BLaER1 treated with 17β-estradiol and CSF1 and Interleukin-3, amounts not matched to agents 10 nM and 100 nM (cell line): ENCODE results near the gene TMEM150B.

Experiments used
- H3K27ac ChIP-seq, 11 experiments: shearing (Covaris generic); formaldehyde crosslinking; 2 replicates each; pipeline ENCODE4 v1.8.1; 2022
- H3K27me3 ChIP-seq, 11 experiments: shearing (Covaris generic); formaldehyde crosslinking; 2 replicates each; pipeline ENCODE4 v1.8.1; 2022
- H3K36me3 ChIP-seq, 11 experiments: shearing (Covaris generic); formaldehyde crosslinking; 2 replicates each; pipeline ENCODE4 v1.8.1; 2022
- H3K4me1 ChIP-seq, 10 experiments: shearing (Covaris generic); formaldehyde crosslinking; 2 replicates each; pipeline ENCODE4 v1.8.1; 2022
- H3K4me2 ChIP-seq, 11 experiments: shearing (Covaris generic); formaldehyde crosslinking; 2 replicates each; pipeline ENCODE4 v1.8.1; 2022
- H3K4me3 ChIP-seq, 10 experiments: shearing (Covaris generic); formaldehyde crosslinking; 2 replicates each; pipeline ENCODE4 v1.8.1; 2022
- H3K9ac ChIP-seq, 11 experiments: shearing (Covaris generic); formaldehyde crosslinking; 2 replicates each; pipeline ENCODE4 v1.8.1; 2022
- H3K9me3 ChIP-seq, 11 experiments: shearing (Covaris generic); formaldehyde crosslinking; replicated peaks in 1 of 11; 2 replicates each; pipeline ENCODE4 v1.8.1; 2022
- H4K20me1 ChIP-seq, 11 experiments: shearing (Covaris generic); formaldehyde crosslinking; 2 replicates each; pipeline ENCODE4 v1.8.1; 2022
- Cebpa-rat ChIP-seq, 11 experiments: shearing (Covaris generic); IDR thresholded peaks; 2 replicates each; pipeline ENCODE4 v1.8.1; 2022

The TMEM150B gene

DNA sequence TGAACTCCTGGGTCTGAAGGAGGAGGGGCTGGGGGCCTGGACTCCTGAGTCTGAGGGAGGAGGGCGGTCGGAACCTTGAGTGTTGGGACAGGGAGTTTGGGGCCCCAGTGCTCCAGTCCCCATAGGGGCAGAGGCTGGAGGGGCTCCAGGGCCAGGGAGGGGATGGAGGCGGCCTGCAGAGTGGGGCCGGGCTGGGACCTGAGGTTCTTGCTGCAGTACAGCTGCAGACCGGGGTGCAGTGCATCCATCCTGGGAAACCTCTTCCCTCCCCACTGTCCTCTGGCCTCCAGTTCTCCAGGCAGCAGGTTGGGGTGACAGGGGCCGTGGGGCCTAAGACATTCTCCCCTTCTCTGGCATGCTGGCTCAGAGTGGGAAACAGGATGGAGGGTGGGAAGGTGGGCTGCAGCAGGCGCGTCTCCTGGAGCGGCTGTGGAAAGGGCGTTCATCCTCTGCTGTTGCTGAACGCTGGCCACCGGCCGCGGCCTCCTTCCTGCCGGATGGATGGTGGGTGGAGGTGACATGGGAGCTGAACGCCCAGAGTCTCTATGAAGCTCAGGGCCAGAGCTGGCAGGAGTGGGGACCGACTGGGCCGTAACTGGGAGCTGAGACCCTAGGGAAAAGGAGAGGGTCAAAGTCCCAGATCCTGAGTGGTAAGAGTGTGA lies 39.8 kb downstream of the TMEM150B start:
- H3K4me1 ChIP-seq: peaks cover 12 to 44% (median 39%) of the 10 kb centered on the region in 10 experiments
- no peak for TF ChIP-seq Cebpa-rat (IDR thresholded peaks at IDR 0.05)
- H4K20me1 ChIP-seq: no peaks in the 10 kb centered on the region
- no peaks in the 10 kb centered on the region for H3K27me3 ChIP-seq
- H3K9me3 ChIP-seq: no peaks in the 10 kb centered on the region
- H3K4me3 ChIP-seq: peak overlapping the region in 7 of 10 experiments; percentile 46 to 68 (median 55); a peak in 8 of 20 replicates
- peaks cover 0 to 23% (median 0%) of the 10 kb centered on the region in 11 experiments; a peak in 10 of 22 replicates for H3K36me3 ChIP-seq
- peak overlapping the region in 6 of 11 experiments; percentile 27 to 58 (median 54); a peak in 8 of 22 replicates for H3K27ac ChIP-seq
- peak overlapping the region in 10 of 11 experiments; percentile 27 to 77 (median 69); a peak in 19 of 22 replicates for H3K4me2 ChIP-seq
- H3K9ac ChIP-seq: peak overlapping the region in 9 of 11 experiments; percentile 28 to 79 (median 74); a peak in 18 of 22 replicates

DNA sequence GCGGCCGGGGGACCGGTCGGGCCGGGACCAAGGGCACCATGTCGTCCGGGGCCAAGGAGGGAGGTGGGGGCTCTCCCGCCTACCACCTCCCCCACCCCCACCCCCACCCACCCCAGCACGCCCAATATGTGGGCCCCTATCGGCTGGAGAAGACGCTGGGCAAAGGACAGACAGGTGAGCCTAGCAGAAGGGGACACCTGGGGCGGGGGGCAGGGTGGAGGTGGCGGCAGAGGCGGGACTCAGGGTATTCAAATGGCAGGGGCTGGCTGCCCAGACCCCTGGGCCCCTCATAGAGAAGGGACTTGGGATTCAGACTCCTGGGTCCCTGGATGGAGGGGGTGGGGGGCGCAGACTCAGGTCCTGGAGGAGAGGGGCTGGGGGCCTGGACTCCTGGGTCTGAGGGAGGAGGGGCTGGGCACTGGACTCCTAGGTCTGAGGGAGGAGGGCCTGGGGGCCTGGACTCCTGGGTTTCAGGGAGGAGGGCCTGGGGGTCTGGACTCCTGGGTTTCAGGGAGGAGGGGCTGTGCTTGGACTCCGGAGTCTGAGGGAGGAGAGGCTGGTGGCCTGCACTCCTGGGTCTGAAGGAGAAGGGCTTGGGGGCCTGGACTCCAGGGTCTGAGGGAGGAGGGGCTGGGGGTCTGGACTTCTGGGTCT lies 40.6 kb downstream of the TMEM150B start:
- Histone ChIP-seq H3K36me3 (peaks cover 0 to 21% (median 0%) of the 10 kb centered on the region in 11 experiments; a peak in 10 of 22 replicates), H3K4me2 (peak overlapping the region in 10 of 11 experiments; percentile 27 to 77 (median 69); a peak in 19 of 22 replicates), H4K20me1 (no peaks in the 10 kb centered on the region), H3K4me3 (peak overlapping the region in 9 of 10 experiments; percentile 33 to 68 (median 53); a peak in 16 of 20 replicates), H3K9ac (peak overlapping the region; percentile 48 to 79 (median 71); a peak in 19 of 22 replicates), H3K27me3 (no peaks in the 10 kb centered on the region), H3K27ac (peak overlapping the region in 9 of 11 experiments; percentile 48 to 79 (median 63); a peak in 15 of 22 replicates), H3K4me1 (peaks cover 14 to 47% (median 41%) of the 10 kb centered on the region in 10 experiments), H3K9me3 (no peaks in the 10 kb centered on the region)
- TF ChIP-seq Cebpa-rat (IDR thresholded peaks at IDR 0.05): no peak

DNA sequence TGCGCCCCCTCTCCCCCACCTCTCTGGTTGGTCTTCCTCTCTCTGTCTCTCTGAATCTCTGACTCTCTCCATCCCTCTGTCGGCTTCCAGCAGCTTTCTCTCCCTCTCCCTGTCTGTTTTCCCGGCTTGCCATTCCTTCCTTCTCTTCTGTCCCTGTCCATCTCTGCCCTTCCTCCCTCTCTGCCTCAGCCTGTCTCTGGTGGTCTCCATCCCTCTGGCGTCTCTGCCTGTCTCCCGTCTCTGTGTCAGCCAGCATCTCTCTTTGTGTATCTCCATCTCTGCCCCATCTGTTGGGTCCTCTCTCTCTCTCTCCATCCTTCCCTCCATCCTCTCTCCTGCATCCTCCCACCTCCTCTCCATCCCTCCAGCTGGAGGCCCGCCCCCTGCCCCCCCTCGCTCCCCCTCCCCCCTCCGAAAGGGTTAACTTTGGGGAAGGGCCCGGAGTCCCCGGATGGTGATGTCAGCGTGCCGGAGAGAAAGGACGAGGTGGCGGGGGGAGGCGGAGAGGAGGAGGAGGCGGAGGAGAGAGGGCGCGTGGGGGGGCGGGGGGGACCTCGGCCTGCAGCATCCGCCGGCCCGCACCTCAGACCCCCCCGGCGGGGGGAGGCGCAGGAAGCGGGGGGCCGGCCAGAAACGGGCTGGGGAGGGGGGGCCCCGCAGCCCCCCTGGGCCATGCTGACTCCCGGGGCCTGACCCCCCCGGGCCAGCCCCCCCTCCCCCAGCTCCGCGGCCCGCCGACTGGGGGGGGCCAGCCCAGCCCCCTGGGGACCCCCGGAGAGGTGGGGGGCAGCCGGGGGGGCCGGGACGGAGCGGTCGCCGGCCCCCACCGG lies 41.4 kb downstream of the TMEM150B start, which contains the start of gene BRSK1:
Gene BRSK1 (plus strand): TSS at position 450 of the 830 bp plus-strand sequence. CDS start 446 bp downstream, outside the sequence.
- H3K4me3 ChIP-seq: peak within 1 kb of the TSS in 9 of 10 experiments; percentile 33 to 68 (median 53); a peak in 16 of 20 replicates
- H4K20me1 ChIP-seq: no peaks in the 10 kb centered on the region
- H3K27me3 ChIP-seq: no peaks in the 10 kb centered on the region
- peak within 1 kb of the TSS in 9 of 11 experiments; percentile 48 to 79 (median 63); a peak in 15 of 22 replicates for H3K27ac ChIP-seq
- H3K36me3 ChIP-seq: peaks cover 0 to 14% (median 0%) of the 10 kb centered on the region in 11 experiments; a peak in 9 of 22 replicates
- H3K9me3 ChIP-seq: no peaks in the 10 kb centered on the region
- peaks cover 21 to 53% (median 48%) of the 10 kb centered on the region in 10 experiments for H3K4me1 ChIP-seq
- peak within 1 kb of the TSS; percentile 48 to 77 (median 68); a peak in 19 of 22 replicates for H3K4me2 ChIP-seq
- no peak for TF ChIP-seq Cebpa-rat (IDR thresholded peaks at IDR 0.05)
- H3K9ac ChIP-seq: peak within 1 kb of the TSS; percentile 48 to 79 (median 71); a peak in 19 of 22 replicates

DNA sequence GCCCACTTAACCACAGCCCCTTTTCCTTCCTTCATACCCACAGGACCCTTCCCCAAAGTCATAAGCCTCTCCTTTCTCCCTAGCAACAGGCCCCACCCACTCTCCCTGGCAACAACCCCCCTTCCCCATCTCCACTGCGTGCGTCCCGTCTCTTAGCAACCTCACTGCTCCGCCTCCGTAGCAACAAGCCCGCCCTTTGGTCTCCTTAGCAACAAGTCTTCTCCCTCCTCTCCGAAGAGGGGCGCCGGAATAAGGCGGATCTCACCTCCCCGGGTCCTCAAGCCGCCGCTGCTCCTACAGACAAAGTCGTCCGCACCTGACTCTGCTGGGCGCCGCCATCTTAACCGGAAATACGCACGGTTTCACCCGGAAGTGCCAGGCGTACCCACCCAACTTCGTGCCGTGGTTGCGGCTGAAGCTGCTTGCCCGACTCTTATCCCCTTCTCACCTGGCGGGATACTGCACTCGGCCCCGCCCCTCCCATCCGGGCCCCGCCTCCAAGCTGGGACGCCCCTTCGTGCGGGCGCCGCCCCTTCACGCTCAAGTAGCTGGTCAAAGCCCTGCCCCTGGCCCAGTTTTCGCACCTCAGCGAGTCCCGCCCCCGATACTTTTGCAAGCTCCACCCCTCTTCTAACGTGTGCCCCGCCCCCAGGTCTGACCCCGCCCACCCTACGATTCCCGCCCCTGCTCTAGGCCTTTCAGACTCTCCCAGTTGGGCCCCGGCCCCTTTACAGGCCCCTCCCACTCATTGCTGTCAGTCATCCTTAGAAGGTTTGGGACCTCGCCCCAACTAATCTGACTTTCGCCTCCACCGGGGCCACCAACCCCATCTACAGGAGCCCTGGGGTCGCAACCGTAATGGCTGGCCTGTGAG lies 45.1 kb downstream of the TMEM150B start, which contains the start of gene HSPBP1:
Gene HSPBP1 (minus strand): TSS at position 341 of the 874 bp plus-strand sequence. CDS start 502 bp downstream, outside the sequence.
- 0 out of 22 replicates have a peak, but pooled peaks cover 0 to 6% (median 0%) of the 10 kb centered on the region in 11 experiments for H4K20me1 ChIP-seq
- no peak for TF ChIP-seq Cebpa-rat (IDR thresholded peaks at IDR 0.05)
- H3K4me1 ChIP-seq: peaks cover 40 to 67% (median 62%) of the 10 kb centered on the region in 10 experiments
- H3K27me3 ChIP-seq: no peaks in the 10 kb centered on the region
- H3K9ac ChIP-seq: peak within 1 kb of the TSS; percentile 67 to 80 (median 76)
- peak within 1 kb of the TSS; percentile 86 to 99 (median 94) for H3K4me2 ChIP-seq
- peaks cover 0 to 25% (median 14%) of the 10 kb centered on the region in 11 experiments; a peak in 20 of 22 replicates for H3K36me3 ChIP-seq
- peak within 1 kb of the TSS; percentile 56 to 79 (median 65) for H3K4me3 ChIP-seq
- H3K9me3 ChIP-seq: no peaks in the 10 kb centered on the region
- peak within 1 kb of the TSS; percentile 47 to 82 (median 76) for H3K27ac ChIP-seq

DNA sequence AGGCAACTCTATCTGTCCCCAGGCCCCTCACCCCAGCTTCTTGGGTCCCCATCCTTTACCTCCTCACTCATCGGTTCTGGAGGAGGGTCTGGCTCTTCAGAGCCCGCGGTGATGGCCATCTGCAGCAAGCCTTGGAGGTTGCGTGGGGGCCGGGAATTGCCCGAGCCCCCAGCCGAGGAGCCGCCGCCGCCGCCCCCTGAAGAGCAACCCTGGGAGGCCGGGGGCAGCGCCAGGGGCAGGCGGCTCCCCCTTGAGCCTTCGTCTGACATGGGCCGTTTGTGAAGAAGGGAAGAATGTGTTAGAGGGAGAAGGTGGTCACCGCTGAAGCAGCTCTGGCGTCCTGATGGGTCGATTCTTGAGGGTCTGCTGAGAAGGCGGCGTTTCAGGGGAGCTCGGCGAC lies 45.8 kb downstream of the TMEM150B start:
- peak overlapping the region; percentile 67 to 80 (median 76) for H3K9ac ChIP-seq
- no peak for TF ChIP-seq Cebpa-rat (IDR thresholded peaks at IDR 0.05)
- H3K4me3 ChIP-seq: peak overlapping the region; percentile 56 to 79 (median 65)
- peak overlapping the region; percentile 47 to 82 (median 76) for H3K27ac ChIP-seq
- peak overlapping the region; percentile 79 to 98 (median 94) for H3K4me2 ChIP-seq
- no peaks in the 10 kb centered on the region for H3K9me3 ChIP-seq
- peaks cover 0 to 31% (median 19%) of the 10 kb centered on the region in 11 experiments; a peak in 20 of 22 replicates for H3K36me3 ChIP-seq
- no peaks in the 10 kb centered on the region for H3K27me3 ChIP-seq
- 0 out of 22 replicates have a peak, but pooled peaks cover 0 to 6% (median 0%) of the 10 kb centered on the region in 11 experiments for H4K20me1 ChIP-seq
- peaks cover 40 to 61% (median 58%) of the 10 kb centered on the region in 10 experiments for H3K4me1 ChIP-seq

DNA sequence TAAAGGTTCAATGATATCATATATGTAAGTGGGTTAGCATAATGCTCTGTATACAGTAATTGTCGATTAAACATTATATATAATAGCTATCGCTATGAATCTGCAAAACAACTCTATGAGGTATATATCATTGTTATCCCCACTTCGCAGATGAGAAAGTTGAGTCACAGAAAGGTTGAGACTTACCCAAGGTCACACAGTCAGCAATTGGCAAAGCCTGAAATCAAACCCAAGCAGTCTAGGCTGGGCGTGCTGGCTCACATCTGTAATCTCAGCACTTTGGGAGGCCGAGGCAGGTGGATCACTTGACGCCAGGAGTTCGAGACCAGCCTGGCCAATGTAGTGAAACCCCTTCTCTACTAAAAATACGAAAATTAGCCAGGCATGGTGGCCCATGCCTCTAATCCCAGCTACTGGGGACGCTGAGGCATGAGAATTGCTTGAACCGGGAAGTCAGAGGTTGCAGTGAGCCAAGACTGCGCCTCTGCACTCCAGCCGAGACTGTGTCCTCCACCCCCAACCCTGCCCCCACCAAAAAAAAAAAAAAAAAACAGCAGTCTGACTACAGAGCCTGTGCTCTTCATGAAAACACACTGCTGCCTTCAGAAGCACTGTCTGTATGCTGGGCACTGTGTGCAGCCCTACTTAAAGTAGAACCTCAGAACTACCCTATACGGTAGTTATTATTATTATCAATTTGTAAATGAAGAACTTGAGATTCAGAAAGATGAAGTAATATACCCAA lies 46.6 kb downstream of the TMEM150B start:
- peak overlapping the region; percentile 79 to 98 (median 94); a peak in 16 of 22 replicates for H3K4me2 ChIP-seq
- 0 out of 22 replicates have a peak, but pooled peaks cover 0 to 6% (median 0%) of the 10 kb centered on the region in 11 experiments for H4K20me1 ChIP-seq
- peaks cover 40 to 61% (median 57%) of the 10 kb centered on the region in 10 experiments for H3K4me1 ChIP-seq
- no peaks in the 10 kb centered on the region for H3K9me3 ChIP-seq
- peak overlapping the region in 6 of 11 experiments; percentile 67 to 80 (median 76); a peak in 9 of 22 replicates for H3K9ac ChIP-seq
- no peak for TF ChIP-seq Cebpa-rat (IDR thresholded peaks at IDR 0.05)
- no peaks in the 10 kb centered on the region for H3K27me3 ChIP-seq
- H3K27ac ChIP-seq: peak overlapping the region in 4 of 11 experiments; percentile 76 to 82 (median 80); a peak in 5 of 22 replicates
- peak overlapping the region in 2 of 10 experiments; percentile 61 to 68; a peak in 4 of 20 replicates for H3K4me3 ChIP-seq
- H3K36me3 ChIP-seq: peaks cover 5 to 36% (median 25%) of the 10 kb centered on the region in 11 experiments
